Uterus (tissue), 4 donors: ENCODE results near the gene ZNF484. TPM values are rescaled to one million over a fixed set of nuclear protein-coding genes. Genes with fewer than 3 reads are reported as not detected.
"Not testable (repeated sequence)": the region's sequence is repeated elsewhere in the genome, so short reads cannot be mapped to it uniquely, and the experiment has no call there.

Source experiments
- DNase-seq, 2 donors: peaks; one replicate each; pipeline ENCODE4 v3.0.0-alpha.2; 2019 to 2020
- H3K27ac ChIP-seq, 2 donors: fragments of 200-600 bp; sonication (generic); 1 replicate in 1 of 2; 2 replicates in 1 of 2; pipeline ENCODE4 v1.5.1; 2016 to 2018
- H3K27me3 ChIP-seq, 2 donors: fragments of 200-600 bp; sonication (generic); one replicate each; pipeline ENCODE4 v1.5.1; 2018 to 2019; ENCODE audit warnings: control low read depth in 1 of 2
- H3K36me3 ChIP-seq, 2 donors: fragments of 200-600 bp; sonication (generic); one replicate each; pipeline ENCODE4 v1.5.1; 2019; ENCODE audit warnings: control low read depth in 1 of 2
- H3K4me1 ChIP-seq, 2 donors: fragments of 200-600 bp; sonication (generic); one replicate each; pipeline ENCODE4 v1.5.1; 2018 to 2019; ENCODE audit warnings: control low read depth in 1 of 2
- H3K4me3 ChIP-seq, 2 donors: fragments of 200-600 bp; sonication (generic); 1 replicate in 1 of 2; 2 replicates in 1 of 2; pipeline ENCODE4 v1.5.1; 2018 to 2019; ENCODE audit warnings: mild to moderate bottlenecking in 1 of 2
- H3K9me3 ChIP-seq, 2 donors: fragments of 200-600 bp; sonication (generic); one replicate each; pipeline ENCODE4 v1.5.1; 2019; ENCODE audit warnings: control low read depth in 1 of 2
- CTCF ChIP-seq, 4 experiments: fragments of 200-600 bp in 2 of 4; fragments of 450-650 bp in 2 of 4; sonication (generic) in 2 of 4; IDR thresholded peaks; one replicate each; pipeline ENCODE4 v1.5.1; 2016 to 2019; ENCODE audit warnings: antibody characterized with exemption in 4 of 4, mild to moderate bottlenecking in 2 of 4, moderate library complexity in 1 of 4
- POLR2A ChIP-seq, 2 donors: fragments of 450-650 bp; IDR thresholded peaks; one replicate each; pipeline ENCODE4 v1.6.1; 2016; ENCODE audit warnings: antibody characterized with exemption in 2 of 2, mild to moderate bottlenecking in 1 of 2, moderate library complexity in 1 of 2
- intact Hi-C: fragments of 100-400 bp; cut with DNase I; formaldehyde crosslinking; loops from one replicate; pipeline ENCODE4 v1.15.1; 2023; ENCODE audit warnings: low total_unique reads
- small RNA-seq: library from RNA; depleted of rRNA; stranded (forward); fragments of <200 nt; gene quantifications from one replicate; pipeline ENCODE3, GENCODE V24; 2016
- total RNA-seq, 4 donors: library from RNA; depleted of rRNA in 3 of 4; stranded (reverse); fragments of >200 nt in 3 of 4; gene quantifications; one replicate each; pipeline versions ENCODE4 v1.1.0 to v1.2.4, GENCODE V29; 2014 to 2023
- donor health status: DM: yes; HTN: yes; CAD: no.

The ZNF484 gene
- total RNA-seq, 4 donors from 2014 or later = 12.6 to 41.8 (median 17.4) TPM

GRCh38 chr9:92798358-92798757 is 79.5 kb downstream of the ZNF484 start:
- Histone ChIP-seq H3K4me1 (no peaks in the 10 kb centered on the region), H3K4me3 (no peak overlapping the region), H3K36me3 (no peaks in the 10 kb centered on the region), H3K27me3 (no peaks in the 10 kb centered on the region), H3K27ac (no peak overlapping the region), H3K9me3 (no peaks in the 10 kb centered on the region)
- no peak for DNase-seq
- intact Hi-C loops = no loop called here
- TF ChIP-seq CTCF (IDR thresholded peaks at IDR 0.05) (no peak), POLR2A (IDR thresholded peaks at IDR 0.05) (no peak)

GRCh38 chr9:92796337-92796804 is 81.5 kb downstream of the ZNF484 start:
- intact Hi-C loops, H3K9me3 ChIP-seq, H3K4me3 ChIP-seq, H3K36me3 ChIP-seq, H3K4me1 ChIP-seq, H3K27me3 ChIP-seq, H3K27ac ChIP-seq, DNase-seq: not testable (repeated sequence)

- intact Hi-C loops = no loop called here
- no peak for DNase-seq
- TF ChIP-seq POLR2A (IDR thresholded peaks at IDR 0.05) (no peak), CTCF (IDR thresholded peaks at IDR 0.05) (no peak)
- Histone ChIP-seq H3K9me3 (no peaks in the 10 kb centered on the region), H3K27me3 (no peaks in the 10 kb centered on the region), H3K4me3 (no peak overlapping the region), H3K36me3 (no peaks in the 10 kb centered on the region), H3K4me1 (no peaks in the 10 kb centered on the region), H3K27ac (no peak overlapping the region)
Observed at GRCh38 chr9:92795598-92796336, 82.1 kb downstream of the ZNF484 start.

Small RNA genes within 50 kb of the gene (small RNA-seq; reads per million reads assigned to genes)
- not detected for gene RNU6-714P

Other genes starting within 250 kb of the ZNF484 start
- 10 to 100 TPM in 2 of 4 donors, 1 to 10 TPM in 2; 5.9 to 13.1 (median 8.5) TPM for gene IPPK, start 207.9 kb downstream of the ZNF484 start, total RNA-seq
- 10 to 100 TPM in 3 of 4 donors, 1 to 10 TPM in 1; 5.6 to 45.1 (median 22.8) TPM for gene BICD2, start 113.2 kb downstream of the ZNF484 start, total RNA-seq
- 1 to 10 TPM in 3 of 4 donors, under 1 TPM in 1; 0.29 to 4.9 (median 2.9) TPM for gene FGD3, start 69.5 kb upstream of the ZNF484 start, total RNA-seq
- gene SUSD3, start 180.7 kb upstream of the ZNF484 start, total RNA-seq = 10 to 100 TPM in 3 of 4 donors, 1 to 10 TPM in 1; 9.3 to 52.7 (median 14.7) TPM
- 10 to 100 TPM; 23.7 to 71.4 (median 40.9) TPM for gene CARD19, start 218.2 kb upstream of the ZNF484 start, total RNA-seq